Measurements from ENCODE around the gene RGR.

GRCh38 chr10:84217746-84218145 is 27.1 kb upstream of the RGR start:
- TF ChIP-seq, protein P1, sequence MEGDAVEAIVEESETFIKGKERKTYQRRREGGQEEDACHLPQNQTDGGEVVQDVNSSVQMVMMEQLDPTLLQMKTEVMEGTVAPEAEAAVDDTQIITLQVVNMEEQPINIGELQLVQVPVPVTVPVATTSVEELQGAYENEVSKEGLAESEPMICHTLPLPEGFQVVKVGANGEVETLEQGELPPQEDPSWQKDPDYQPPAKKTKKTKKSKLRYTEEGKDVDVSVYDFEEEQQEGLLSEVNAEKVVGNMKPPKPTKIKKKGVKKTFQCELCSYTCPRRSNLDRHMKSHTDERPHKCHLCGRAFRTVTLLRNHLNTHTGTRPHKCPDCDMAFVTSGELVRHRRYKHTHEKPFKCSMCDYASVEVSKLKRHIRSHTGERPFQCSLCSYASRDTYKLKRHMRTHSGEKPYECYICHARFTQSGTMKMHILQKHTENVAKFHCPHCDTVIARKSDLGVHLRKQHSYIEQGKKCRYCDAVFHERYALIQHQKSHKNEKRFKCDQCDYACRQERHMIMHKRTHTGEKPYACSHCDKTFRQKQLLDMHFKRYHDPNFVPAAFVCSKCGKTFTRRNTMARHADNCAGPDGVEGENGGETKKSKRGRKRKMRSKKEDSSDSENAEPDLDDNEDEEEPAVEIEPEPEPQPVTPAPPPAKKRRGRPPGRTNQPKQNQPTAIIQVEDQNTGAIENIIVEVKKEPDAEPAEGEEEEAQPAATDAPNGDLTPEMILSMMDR (IDR thresholded peaks at IDR 0.05), result no peak
- no peak for TF ChIP-seq POLR2A (IDR thresholded peaks at IDR 0.05)

Measured in heart left ventricle (tissue), 13 donors.